Testis (tissue), 5 donors: ENCODE measurements around the gene CFAP77. TPM values are rescaled to one million over a fixed set of nuclear protein-coding genes. Genes with fewer than 3 reads are reported as not detected.

Experiments used
- DNase-seq: peaks from one replicate; pipeline ENCODE4 v3.0.0-alpha.2; 2019
- H3K27ac ChIP-seq, 2 donors: fragments of 200-600 bp; sonication (generic); one replicate each; pipeline ENCODE4 v1.5.1; 2019
- H3K27me3 ChIP-seq: fragments of 200-600 bp; sonication (generic); one replicate; pipeline ENCODE4 v1.5.1; 2019
- H3K36me3 ChIP-seq: fragments of 200-600 bp; sonication (generic); one replicate; pipeline ENCODE4 v1.5.1; 2017; ENCODE audit warnings: low read depth; ENCODE audit errors: missing control alignments
- H3K4me1 ChIP-seq: fragments of 200-600 bp; sonication (generic); one replicate; pipeline ENCODE4 v1.5.1; 2019
- H3K4me3 ChIP-seq, 2 donors: fragments of 200-600 bp; sonication (generic); one replicate each; pipeline ENCODE4 v1.5.1; 2017 to 2019
- H3K9me3 ChIP-seq: fragments of 200-600 bp; sonication (generic); one replicate; pipeline ENCODE4 v1.5.1; 2017
- POLR2A ChIP-seq: fragments of 450-650 bp; IDR thresholded peaks from one replicate; pipeline ENCODE4 v1.6.1; 2017; ENCODE audit warnings: antibody characterized with exemption, mild to moderate bottlenecking, moderate library complexity
- WGBS, 2 donors: methylation state at CpG; one replicate each; pipeline ENCODE4 v1.1.5; 2018; 5-methylcytosine and 5-hydroxymethylcytosine counted together
- intact Hi-C: fragments of 100-400 bp; cut with DNase I; formaldehyde crosslinking; loops from one replicate; pipeline ENCODE4 v1.15.1; 2023; ENCODE audit warnings: low total_unique reads
- long read RNA-seq, 2 donors: transcript quantifications; one replicate each; lab custom pipeline, GENCODE V29; 2026
- polyA plus RNA-seq: library from polyadenylated mRNA; stranded (reverse); fragments of 350-450 nt; fragmentation: Illumina TruSeq; extraction: RNeasy Lipid Tissue Mini Kit (QIAGEN cat#74804); gene quantifications from one replicate; pipeline ENCODE4 v1.2.3, GENCODE V29; 2014; ENCODE audit warnings: low read depth, low replicate concordance; ENCODE audit not compliant: insufficient read depth
- total RNA-seq, 2 donors: library from RNA; depleted of rRNA; stranded (reverse); fragments of >200 nt; gene quantifications; one replicate each; pipeline ENCODE4 v1.2.3, GENCODE V29; 2016
- TF ChIP-seq, protein P1 (sequence below), 3 experiments: fragments of 450-650 bp in 2 of 3; fragments of 200-600 bp in 1 of 3; sonication (generic) in 1 of 3; IDR thresholded peaks; one replicate each; pipeline ENCODE4 v1.5.1; 2016 to 2019; ENCODE audit warnings: antibody characterized with exemption in 3 of 3, mild to moderate bottlenecking in 2 of 3, moderate library complexity in 1 of 3

Gene CFAP77
- 10 to 100 TPM; 13.6 to 20.9 TPM for total RNA-seq
- 36.2 TPM for polyA plus RNA-seq
- long read RNA-seq, donor 1, partial matches to known transcripts: 0 of 2 reads
- long read RNA-seq, donor 1, other reads (novel, unspliced or antisense): 0 of 2 reads
- long read RNA-seq, donor 2: 0 reads

DNA sequence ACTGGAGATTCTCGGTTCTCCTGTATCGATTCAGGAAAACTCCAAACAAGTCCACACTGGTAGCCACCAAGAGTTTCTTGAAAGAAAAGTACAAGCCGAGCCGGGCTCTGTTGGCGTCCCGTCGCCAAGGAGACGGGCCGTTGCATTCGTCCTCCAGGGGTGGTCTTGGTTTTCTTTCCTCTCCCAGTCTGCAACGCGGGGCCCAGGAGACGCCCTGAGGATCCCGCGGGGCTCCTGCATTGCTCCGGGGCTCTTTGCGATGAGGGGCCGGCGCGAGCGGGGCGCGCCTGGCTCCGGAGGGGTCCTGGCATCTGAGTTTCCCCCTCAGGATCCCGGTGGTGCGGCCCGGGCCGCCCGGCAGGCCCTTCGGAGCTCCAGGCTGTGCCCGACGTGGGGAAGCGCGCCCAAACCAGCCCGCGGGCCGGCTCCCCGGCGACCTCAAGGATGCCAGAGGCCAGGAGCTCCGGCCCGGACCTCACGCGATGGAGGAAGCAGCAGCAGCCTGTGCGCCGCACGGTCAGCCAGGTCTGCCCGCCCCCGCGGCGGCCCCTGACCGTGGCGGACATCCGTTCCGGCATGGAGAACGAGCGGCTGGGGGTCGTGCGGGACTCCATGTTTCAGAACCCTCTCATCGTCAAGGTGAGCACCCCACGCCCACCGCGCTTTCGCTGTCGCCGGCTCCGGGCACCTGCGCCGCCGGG, at the start of gene CFAP77:
Gene CFAP77 (plus strand): TSS at position 384 of the 701 bp plus-strand sequence. CDS start 61 bp downstream, at position 445.
- Histone ChIP-seq H3K4me1 (peaks cover 31% of the 10 kb centered on the region), H3K27ac (peak within 1 kb of the TSS; percentile 21 to 62), H3K9me3 (no peaks in the 10 kb centered on the region), H3K36me3 (no peaks in the 10 kb centered on the region), H3K27me3 (no peaks in the 10 kb centered on the region), H3K4me3 (peak within 1 kb of the TSS; percentile 48 to 70)
- peak; percentile 64 for DNase-seq
- intact Hi-C loops: no loop called here
- 0 to 1% methylated on average over 10 to 49 of the region's 69 CpGs for WGBS, 2 donors
- TF ChIP-seq, protein P1, sequence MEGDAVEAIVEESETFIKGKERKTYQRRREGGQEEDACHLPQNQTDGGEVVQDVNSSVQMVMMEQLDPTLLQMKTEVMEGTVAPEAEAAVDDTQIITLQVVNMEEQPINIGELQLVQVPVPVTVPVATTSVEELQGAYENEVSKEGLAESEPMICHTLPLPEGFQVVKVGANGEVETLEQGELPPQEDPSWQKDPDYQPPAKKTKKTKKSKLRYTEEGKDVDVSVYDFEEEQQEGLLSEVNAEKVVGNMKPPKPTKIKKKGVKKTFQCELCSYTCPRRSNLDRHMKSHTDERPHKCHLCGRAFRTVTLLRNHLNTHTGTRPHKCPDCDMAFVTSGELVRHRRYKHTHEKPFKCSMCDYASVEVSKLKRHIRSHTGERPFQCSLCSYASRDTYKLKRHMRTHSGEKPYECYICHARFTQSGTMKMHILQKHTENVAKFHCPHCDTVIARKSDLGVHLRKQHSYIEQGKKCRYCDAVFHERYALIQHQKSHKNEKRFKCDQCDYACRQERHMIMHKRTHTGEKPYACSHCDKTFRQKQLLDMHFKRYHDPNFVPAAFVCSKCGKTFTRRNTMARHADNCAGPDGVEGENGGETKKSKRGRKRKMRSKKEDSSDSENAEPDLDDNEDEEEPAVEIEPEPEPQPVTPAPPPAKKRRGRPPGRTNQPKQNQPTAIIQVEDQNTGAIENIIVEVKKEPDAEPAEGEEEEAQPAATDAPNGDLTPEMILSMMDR (IDR thresholded peaks at IDR 0.05): no peak
- TF ChIP-seq POLR2A: no peak

DNA sequence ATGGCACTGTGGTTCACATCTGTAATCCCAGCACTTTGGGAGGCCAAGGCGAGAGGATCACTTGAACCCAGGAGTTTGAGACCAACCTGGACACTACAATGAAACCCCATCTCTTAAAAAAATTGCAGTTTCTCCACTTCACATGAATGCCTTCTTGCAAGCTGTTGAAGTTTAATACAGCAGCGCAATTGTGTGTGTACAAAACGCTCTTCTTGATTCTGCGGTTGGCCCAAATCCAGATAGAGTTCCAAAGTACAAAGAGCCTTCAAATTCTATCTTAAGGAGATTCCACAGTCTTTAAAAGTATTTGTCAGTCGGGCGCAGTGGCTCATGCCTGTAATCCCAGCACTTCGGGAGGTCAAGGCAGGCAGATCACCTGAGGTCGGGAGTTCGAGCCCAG, 45.9 kb upstream of the CFAP77 start:
- DNase-seq: no peak
- H3K27ac ChIP-seq: no peak overlapping the region
- no peaks in the 10 kb centered on the region for H3K9me3 ChIP-seq
- 93 to 94% methylated on average over 9 of the region's 9 CpGs for WGBS, 2 donors
- no peaks in the 10 kb centered on the region for H3K27me3 ChIP-seq
- TF ChIP-seq POLR2A: no peak
- intact Hi-C loops: no loop called here
- no peaks in the 10 kb centered on the region for H3K4me1 ChIP-seq
- H3K4me3 ChIP-seq: no peak overlapping the region
- no peaks in the 10 kb centered on the region for H3K36me3 ChIP-seq

DNA sequence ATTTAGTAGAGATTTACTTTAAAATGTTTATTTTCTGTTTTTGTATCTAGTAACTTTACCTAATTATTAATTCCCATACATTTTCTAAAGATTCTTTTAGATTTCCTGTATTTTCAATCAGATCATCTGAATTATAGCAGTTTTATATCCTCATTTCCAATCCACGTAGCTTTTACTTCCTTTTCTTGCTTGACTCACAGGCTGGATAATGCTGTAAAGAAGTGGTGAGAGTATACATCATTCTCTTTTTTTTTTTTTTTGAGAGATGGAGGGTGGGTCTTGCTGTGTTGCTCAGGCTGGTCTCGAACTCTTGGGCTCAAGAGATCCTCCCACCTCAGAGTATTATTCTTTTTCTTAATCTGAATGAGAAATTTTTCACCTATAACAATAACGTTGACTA, 44.0 kb upstream of the CFAP77 start:
- Histone ChIP-seq H3K27ac (no peak overlapping the region), H3K9me3 (no peaks in the 10 kb centered on the region), H3K27me3 (no peaks in the 10 kb centered on the region), H3K36me3 (no peaks in the 10 kb centered on the region), H3K4me3 (no peak overlapping the region), H3K4me1 (no peaks in the 10 kb centered on the region)
- no peak for TF ChIP-seq POLR2A
- TF ChIP-seq, protein P1 (IDR thresholded peaks at IDR 0.05): no peak
- intact Hi-C loops: no loop called here
- 82 to 86% methylated on average over 3 of the region's 3 CpGs for WGBS, 2 donors
- DNase-seq: no peak

DNA sequence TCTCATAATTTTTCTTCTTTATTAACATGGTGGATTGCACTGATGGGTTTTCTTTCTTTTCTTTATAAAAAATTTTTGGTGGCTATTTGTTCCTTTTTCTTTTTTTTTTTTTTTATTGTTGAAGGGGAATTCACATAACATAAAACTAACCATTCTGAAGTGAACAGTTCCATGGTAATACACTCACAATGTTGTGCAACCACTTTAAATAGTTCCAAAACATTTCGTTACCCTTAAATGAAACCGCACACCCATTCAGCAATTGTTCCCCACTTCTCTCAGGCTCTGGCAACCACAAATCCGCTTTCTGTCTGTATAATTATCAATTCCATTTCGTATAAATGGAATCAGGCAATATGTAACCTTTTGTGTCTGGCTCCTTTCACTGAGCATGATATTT, 43.5 kb upstream of the CFAP77 start:
- H3K4me1 ChIP-seq: no peaks in the 10 kb centered on the region
- H3K4me3 ChIP-seq: no peak overlapping the region
- no peaks in the 10 kb centered on the region for H3K9me3 ChIP-seq
- TF ChIP-seq, protein P1 (IDR thresholded peaks at IDR 0.05): no peak
- no peak for TF ChIP-seq POLR2A
- no peaks in the 10 kb centered on the region for H3K27me3 ChIP-seq
- DNase-seq: no peak
- no peaks in the 10 kb centered on the region for H3K36me3 ChIP-seq
- no peak overlapping the region for H3K27ac ChIP-seq
- intact Hi-C loops: no loop called here
- 80 to 86% methylated on average over 4 of the region's 4 CpGs for WGBS, 2 donors

DNA sequence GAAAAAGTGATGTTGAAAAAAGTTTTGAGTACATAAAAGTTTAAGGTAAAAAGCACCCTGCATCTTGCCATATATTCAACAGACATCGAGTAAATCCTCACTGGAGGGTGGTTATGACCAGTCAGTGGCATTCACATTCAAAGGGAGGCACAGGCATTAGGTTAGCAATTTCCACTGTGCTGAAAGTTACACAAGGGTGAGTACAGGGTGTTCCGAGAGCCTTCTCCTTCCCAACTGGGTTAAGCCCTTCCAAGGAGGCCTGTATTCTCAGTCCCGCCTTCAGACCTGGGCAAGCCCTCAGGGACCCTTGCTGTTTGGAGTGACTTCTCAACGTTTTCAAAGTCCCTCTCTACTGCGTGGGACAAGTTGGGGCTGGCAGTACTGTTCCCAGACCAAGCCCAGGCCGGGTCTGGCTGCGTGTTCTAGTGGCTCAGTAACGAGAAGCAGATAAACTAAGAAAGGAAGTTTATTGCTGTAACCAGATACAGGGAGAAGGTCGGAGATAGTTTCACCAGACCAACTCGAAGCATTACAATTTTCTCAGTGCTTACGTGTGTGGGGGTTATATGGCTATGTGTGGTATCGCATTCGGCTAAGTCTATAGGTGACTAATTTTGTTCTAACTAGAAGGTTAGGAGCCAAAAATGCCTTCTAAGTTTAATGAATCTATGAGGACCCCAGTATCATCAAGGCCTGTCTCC, 42.2 kb upstream of the CFAP77 start:
- WGBS, 2 donors: 58 to 61% methylated on average over 13 of the region's 13 CpGs
- intact Hi-C loops: no loop called here
- Histone ChIP-seq H3K27ac (no peak overlapping the region), H3K27me3 (no peaks in the 10 kb centered on the region), H3K4me1 (peaks cover 8% of the 10 kb centered on the region), H3K4me3 (no peak overlapping the region), H3K9me3 (no peaks in the 10 kb centered on the region), H3K36me3 (no peaks in the 10 kb centered on the region)
- no peak for TF ChIP-seq POLR2A
- TF ChIP-seq, protein P1 (IDR thresholded peaks at IDR 0.05): no peak
- DNase-seq: no peak
